IMR-90 (cell line): Measurements from ENCODE around the gene ITPR2.

Source experiments
- BHLHE40 ChIP-seq: fragments of 150-350 bp; IDR thresholded peaks from 2 replicates; pipeline ENCODE4 v1.6.1; 2016; ENCODE audit warnings: mild to moderate bottlenecking, low read depth, low read length
- CEBPB ChIP-seq: IDR thresholded peaks from 2 replicates; pipeline ENCODE4 v1.6.1; 2012; ENCODE audit warnings: low read depth, low read length, improper control_type of control experiment
- CHD1 ChIP-seq: IDR thresholded peaks from 2 replicates; pipeline ENCODE4 v1.6.1; 2012; ENCODE audit warnings: low read depth, low read length, improper control_type of control experiment
- FOS ChIP-seq: fragments of 150-350 bp; IDR thresholded peaks from 2 replicates; pipeline ENCODE4 v1.6.1; 2016; ENCODE audit warnings: low read depth, low read length
- MAFK ChIP-seq: IDR thresholded peaks from 2 replicates; pipeline ENCODE4 v1.6.1; 2012; ENCODE audit warnings: low read depth, low read length, improper control_type of control experiment
- MAZ ChIP-seq: IDR thresholded peaks from 2 replicates; pipeline ENCODE4 v1.6.1; 2012; ENCODE audit warnings: low read depth, mild to moderate bottlenecking, low read length, improper control_type of control experiment, moderate library complexity, borderline replicate concordance
- MXI1 ChIP-seq: IDR thresholded peaks from 2 replicates; pipeline ENCODE4 v1.6.1; 2012; ENCODE audit warnings: low read depth, mild to moderate bottlenecking, low read length, moderate library complexity, borderline replicate concordance
- POLR2A ChIP-seq: IDR thresholded peaks from 2 replicates; pipeline ENCODE4 v1.6.1; 2012; ENCODE audit warnings: mild to moderate bottlenecking, low read depth, low read length
- RAD21 ChIP-seq: IDR thresholded peaks from 2 replicates; pipeline ENCODE4 v1.6.1; 2012; ENCODE audit warnings: low read length, improper control_type of control experiment
- RCOR1 ChIP-seq: IDR thresholded peaks from 2 replicates; pipeline ENCODE4 v1.6.1; 2012; ENCODE audit warnings: mild to moderate bottlenecking, low read length, improper control_type of control experiment; ENCODE audit not compliant: insufficient replicate concordance
- RFX5 ChIP-seq: IDR thresholded peaks from 2 replicates; pipeline ENCODE4 v1.8.0; 2012; ENCODE audit warnings: low read depth, mild to moderate bottlenecking, low read length, moderate library complexity
- SMC3 ChIP-seq: fragments of 150-350 bp; IDR thresholded peaks from 2 replicates; pipeline ENCODE4 v1.6.1; 2016; ENCODE audit warnings: low read depth, mild to moderate bottlenecking, antibody characterized with exemption, low read length, moderate library complexity
- TF ChIP-seq, protein P1 (sequence below): conservative IDR thresholded peaks from 2 replicates; pipeline ENCODE4 v1.5.1; 2012; ENCODE audit warnings: mild to moderate bottlenecking, low read depth, low read length, improper control_type of control experiment
- TF ChIP-seq, protein P2 (sequence below): fragments of 150-350 bp; IDR thresholded peaks from 2 replicates; pipeline ENCODE4 v1.6.1; 2017; ENCODE audit warnings: mild to moderate bottlenecking, antibody characterized with exemption, low read length, low read depth

DNA sequence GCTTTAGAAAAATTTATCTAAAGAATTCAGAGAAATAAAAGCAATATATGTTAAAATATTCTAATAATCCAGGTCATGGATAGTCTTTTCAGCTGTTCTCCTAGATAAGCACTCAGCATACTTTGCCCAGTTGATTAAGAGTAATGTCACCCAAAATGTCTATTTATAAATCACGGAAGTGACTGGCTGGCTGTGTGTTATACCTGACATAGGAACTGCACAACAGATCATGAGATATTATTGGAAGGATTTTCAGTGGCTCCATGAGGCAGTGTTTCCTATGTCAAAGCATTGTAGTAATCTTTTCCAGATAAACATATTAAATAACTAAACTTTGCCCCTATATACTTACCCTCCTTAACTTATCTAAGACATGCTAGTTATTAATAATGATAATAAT, 128.8 kb downstream of the ITPR2 start:
- TF ChIP-seq, protein P1, sequence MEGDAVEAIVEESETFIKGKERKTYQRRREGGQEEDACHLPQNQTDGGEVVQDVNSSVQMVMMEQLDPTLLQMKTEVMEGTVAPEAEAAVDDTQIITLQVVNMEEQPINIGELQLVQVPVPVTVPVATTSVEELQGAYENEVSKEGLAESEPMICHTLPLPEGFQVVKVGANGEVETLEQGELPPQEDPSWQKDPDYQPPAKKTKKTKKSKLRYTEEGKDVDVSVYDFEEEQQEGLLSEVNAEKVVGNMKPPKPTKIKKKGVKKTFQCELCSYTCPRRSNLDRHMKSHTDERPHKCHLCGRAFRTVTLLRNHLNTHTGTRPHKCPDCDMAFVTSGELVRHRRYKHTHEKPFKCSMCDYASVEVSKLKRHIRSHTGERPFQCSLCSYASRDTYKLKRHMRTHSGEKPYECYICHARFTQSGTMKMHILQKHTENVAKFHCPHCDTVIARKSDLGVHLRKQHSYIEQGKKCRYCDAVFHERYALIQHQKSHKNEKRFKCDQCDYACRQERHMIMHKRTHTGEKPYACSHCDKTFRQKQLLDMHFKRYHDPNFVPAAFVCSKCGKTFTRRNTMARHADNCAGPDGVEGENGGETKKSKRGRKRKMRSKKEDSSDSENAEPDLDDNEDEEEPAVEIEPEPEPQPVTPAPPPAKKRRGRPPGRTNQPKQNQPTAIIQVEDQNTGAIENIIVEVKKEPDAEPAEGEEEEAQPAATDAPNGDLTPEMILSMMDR, result no peak
- TF ChIP-seq POLR2A (no peak), CHD1 (no peak), BHLHE40 (no peak), RAD21 (no peak), MAZ (no peak), FOS (no peak), RFX5 (no peak), CEBPB (no peak), SMC3 (no peak), MAFK (no peak), RCOR1 (no peak), MXI1 (no peak)
- TF ChIP-seq, protein P2, sequence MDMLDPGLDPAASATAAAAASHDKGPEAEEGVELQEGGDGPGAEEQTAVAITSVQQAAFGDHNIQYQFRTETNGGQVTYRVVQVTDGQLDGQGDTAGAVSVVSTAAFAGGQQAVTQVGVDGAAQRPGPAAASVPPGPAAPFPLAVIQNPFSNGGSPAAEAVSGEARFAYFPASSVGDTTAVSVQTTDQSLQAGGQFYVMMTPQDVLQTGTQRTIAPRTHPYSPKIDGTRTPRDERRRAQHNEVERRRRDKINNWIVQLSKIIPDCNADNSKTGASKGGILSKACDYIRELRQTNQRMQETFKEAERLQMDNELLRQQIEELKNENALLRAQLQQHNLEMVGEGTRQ, result no peak
